CD4-positive, alpha-beta memory T cell (primary cell): ENCODE results near the gene ZFHX3. TPM values are rescaled to one million over a fixed set of nuclear protein-coding genes. Genes with fewer than 3 reads are reported as not detected.

Experiments used
- CTCF ChIA-PET: fragments of 350-600 bp; sonication (Branson Sonifier 250); formaldehyde crosslinking; loops from one replicate; lab custom pipeline; 2021; ENCODE audit warnings: inconsistent platforms; ENCODE audit not compliant: partially characterized antibody; lab: Charles Lee
- POLR2A ChIA-PET: fragments of 350-600 bp; sonication (Branson Sonifier 250); formaldehyde crosslinking; loops from one replicate; lab custom pipeline; 2021; ENCODE audit not compliant: partially characterized antibody; lab: Charles Lee
- DNase-seq, 5 donors: peaks; one replicate each; pipeline versions ENCODE4 v3.0.0 to v3.0.0-alpha.2; 2020 to 2022; ENCODE audit warnings: mixed read lengths in 1 of 5
- H3K27ac ChIP-seq: one replicate; pipeline ENCODE4 v1.7.0; 2013; ENCODE audit warnings: low read depth, low read length
- H3K27me3 ChIP-seq: 2 replicates; pipeline ENCODE4 v1.7.0; 2013; ENCODE audit warnings: mild to moderate bottlenecking, low read length, moderate library complexity; ENCODE audit not compliant: insufficient read depth
- H3K36me3 ChIP-seq: 2 replicates; pipeline ENCODE4 v1.7.0; 2013; ENCODE audit warnings: mild to moderate bottlenecking, low read length, moderate library complexity; ENCODE audit not compliant: insufficient read depth
- H3K4me1 ChIP-seq: 2 replicates; pipeline ENCODE4 v1.7.0; 2013; ENCODE audit warnings: mild to moderate bottlenecking, low read length, moderate library complexity; ENCODE audit not compliant: insufficient read depth
- H3K4me3 ChIP-seq, 2 donors: one replicate each; pipeline ENCODE4 v1.7.0; 2013; ENCODE audit warnings: low read length in 2 of 2, mild to moderate bottlenecking in 1 of 2
- H3K9me3 ChIP-seq, 2 donors: one replicate each; pipeline ENCODE4 v1.7.0; 2013; ENCODE audit warnings: low read length in 2 of 2, control low read depth in 1 of 2; ENCODE audit not compliant: control insufficient read depth in 1 of 2
- H3K27ac Mint-ChIP-seq, 7 donors: one replicate each; pipeline ENCODE4 v1.8.0; 2020 to 2021; ENCODE audit warnings: mixed read lengths in 7 of 7, mild to moderate bottlenecking in 6 of 7, inconsistent platforms in 3 of 7, moderate library complexity in 3 of 7
- H3K27me3 Mint-ChIP-seq, 2 donors: one replicate each; pipeline ENCODE4 v1.8.0; 2020 to 2021; ENCODE audit warnings: mixed read lengths in 2 of 2
- H3K36me3 Mint-ChIP-seq, 2 donors: one replicate each; pipeline ENCODE4 v1.8.0; 2020 to 2021; ENCODE audit warnings: mixed read lengths in 2 of 2, inconsistent platforms in 1 of 2, mild to moderate bottlenecking in 1 of 2
- H3K4me1 Mint-ChIP-seq, 4 donors: one replicate each; pipeline ENCODE4 v1.8.0; 2020 to 2021; ENCODE audit warnings: mixed read lengths in 4 of 4, mild to moderate bottlenecking in 1 of 4
- H3K4me3 Mint-ChIP-seq, 8 donors: one replicate each; pipeline ENCODE4 v1.8.0; 2020 to 2021; ENCODE audit warnings: mixed read lengths in 8 of 8, mild to moderate bottlenecking in 7 of 8, moderate library complexity in 6 of 8, inconsistent platforms in 3 of 8
- H3K9me3 Mint-ChIP-seq, 8 donors: one replicate each; pipeline ENCODE4 v1.8.0; 2020 to 2021; ENCODE audit warnings: mixed read lengths in 8 of 8, mild to moderate bottlenecking in 5 of 8, inconsistent platforms in 3 of 8, moderate library complexity in 1 of 8
- intact Hi-C: fragments of 100-400 bp; cut with micrococcal nuclease; formaldehyde crosslinking; loops from one replicate; pipeline ENCODE4 v1.15.1; 2023
- polyA plus RNA-seq, 2 donors: library from polyadenylated mRNA; unstranded; fragments of 300-500 nt; fragmentation: Illumina TruSeq; gene quantifications; one replicate each; pipeline ENCODE4 v1.2.3, GENCODE V29; 2021
- total RNA-seq, 2 experiments: library from RNA; stranded (reverse); gene quantifications; one replicate each; pipeline ENCODE4 v1.2.3, GENCODE V29; 2021

ZFHX3 gene
- total and polyA plus RNA-seq, 4 experiments from 2014 or later = 0.01 to 0.99 (median 0.36) TPM

DNA sequence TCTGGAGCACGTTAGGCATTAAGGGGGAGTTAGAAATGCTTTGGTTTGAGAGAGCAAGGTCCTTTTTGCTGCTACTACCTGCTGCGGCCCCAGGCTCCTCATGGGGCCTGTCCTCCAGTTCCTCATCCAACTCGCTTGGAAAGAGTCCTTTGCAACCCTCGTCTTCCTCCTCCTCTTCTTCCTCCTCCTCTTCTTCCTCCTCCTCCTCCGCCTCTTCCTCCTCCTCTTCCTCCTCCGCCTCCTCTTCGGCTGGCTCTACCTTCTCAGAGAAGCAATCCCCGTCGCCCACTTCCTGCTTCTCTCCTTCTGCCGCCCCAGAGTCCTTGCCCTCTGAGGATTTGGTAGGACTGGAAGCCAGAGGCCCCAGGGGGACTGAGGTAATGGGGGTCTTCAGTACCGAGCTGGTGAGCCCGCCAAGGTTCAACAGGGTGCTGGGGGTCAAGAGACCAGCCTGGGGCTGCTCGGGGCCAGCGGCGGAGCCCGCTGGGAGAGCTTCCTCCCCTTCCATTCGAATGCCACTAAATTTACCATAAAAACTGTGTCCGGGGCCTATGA, 89.3 kb downstream of the ZFHX3 start:
- CTCF ChIA-PET = no interaction called here

DNA sequence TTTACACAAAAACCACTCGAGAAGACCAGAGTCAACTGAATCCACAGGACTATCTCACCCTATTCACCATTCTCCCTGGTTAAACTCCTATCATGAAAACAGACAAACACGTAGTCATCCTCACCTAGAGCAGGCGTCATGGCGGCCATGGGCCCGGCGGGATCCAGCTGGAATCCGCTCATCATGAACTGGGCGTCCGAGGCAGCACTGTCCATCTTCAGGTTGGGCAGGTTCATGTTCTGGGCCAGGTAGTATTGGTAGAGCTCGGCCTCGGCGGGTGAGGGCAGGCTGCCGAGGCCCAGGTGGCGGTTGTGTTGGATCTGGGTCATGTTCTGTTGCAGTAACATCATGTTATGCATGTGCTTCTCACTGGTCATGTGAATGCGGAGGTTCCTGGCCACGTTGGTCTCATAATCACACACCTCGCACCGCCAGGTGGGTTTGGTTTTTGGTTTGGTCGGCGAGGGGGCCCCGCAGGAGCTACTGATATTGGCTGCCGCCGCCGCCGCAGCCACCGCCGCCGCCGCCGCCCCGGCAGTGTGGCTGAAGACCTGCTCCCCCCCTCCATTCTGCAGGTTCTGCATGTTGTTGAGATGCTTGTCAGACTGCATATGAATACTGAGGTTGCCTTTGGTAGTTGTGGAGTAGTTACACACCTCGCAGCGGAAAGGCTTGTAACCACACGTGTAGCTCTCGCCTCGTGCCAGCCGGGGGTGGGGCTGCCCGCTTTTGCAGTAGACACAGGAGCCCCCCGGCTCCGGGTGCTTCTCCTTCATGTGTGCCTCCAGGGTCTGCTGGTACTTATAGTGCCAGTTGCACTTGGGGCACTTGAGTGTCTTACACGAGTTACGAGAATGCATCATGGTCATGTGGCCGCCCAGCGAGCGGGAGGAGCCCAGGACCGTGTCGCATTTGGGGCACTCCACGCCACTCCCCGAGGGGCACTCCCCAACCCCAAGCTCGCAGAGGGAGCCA, 90.3 kb downstream of the ZFHX3 start:
- Mint-ChIP-seq H3K4me3 (no peak overlapping the region), H3K27ac (no peak overlapping the region), H3K27me3 (peaks cover 0 to 1% of the 10 kb centered on the region in 2 donors), H3K9me3 (peaks cover 0 to 4% (median 0%) of the 10 kb centered on the region in 8 donors), H3K4me1 (no peaks in the 10 kb centered on the region), H3K36me3 (no peaks in the 10 kb centered on the region)
- Histone ChIP-seq H3K27ac (no peak overlapping the region), H3K4me3 (no peak overlapping the region), H3K9me3 (no peaks in the 10 kb centered on the region), H3K27me3 (no peaks in the 10 kb centered on the region), H3K4me1 (no peaks in the 10 kb centered on the region), H3K36me3 (no peaks in the 10 kb centered on the region)
- intact Hi-C loops = no loop called here
- DNase-seq = no peak
- CTCF ChIA-PET = no interaction called here
- POLR2A ChIA-PET = no interaction called here

More for the DNA sequence above, 89.3 kb downstream of the ZFHX3 start:
- Mint-ChIP-seq H3K36me3 (no peaks in the 10 kb centered on the region), H3K9me3 (peaks cover 0 to 4% (median 0%) of the 10 kb centered on the region in 8 donors), H3K27ac (peak overlapping the region in 1 of 7 donors; percentile 58), H3K4me1 (no peaks in the 10 kb centered on the region), H3K27me3 (peaks cover 0 to 3% of the 10 kb centered on the region in 2 donors), H3K4me3 (no peak overlapping the region)
- Histone ChIP-seq H3K4me1 (no peaks in the 10 kb centered on the region), H3K4me3 (no peak overlapping the region), H3K27me3 (no peaks in the 10 kb centered on the region), H3K9me3 (no peaks in the 10 kb centered on the region), H3K36me3 (no peaks in the 10 kb centered on the region), H3K27ac (no peak overlapping the region)
- no peak for DNase-seq
- POLR2A ChIA-PET = no interaction called here
- intact Hi-C loops = no loop called here

DNA sequence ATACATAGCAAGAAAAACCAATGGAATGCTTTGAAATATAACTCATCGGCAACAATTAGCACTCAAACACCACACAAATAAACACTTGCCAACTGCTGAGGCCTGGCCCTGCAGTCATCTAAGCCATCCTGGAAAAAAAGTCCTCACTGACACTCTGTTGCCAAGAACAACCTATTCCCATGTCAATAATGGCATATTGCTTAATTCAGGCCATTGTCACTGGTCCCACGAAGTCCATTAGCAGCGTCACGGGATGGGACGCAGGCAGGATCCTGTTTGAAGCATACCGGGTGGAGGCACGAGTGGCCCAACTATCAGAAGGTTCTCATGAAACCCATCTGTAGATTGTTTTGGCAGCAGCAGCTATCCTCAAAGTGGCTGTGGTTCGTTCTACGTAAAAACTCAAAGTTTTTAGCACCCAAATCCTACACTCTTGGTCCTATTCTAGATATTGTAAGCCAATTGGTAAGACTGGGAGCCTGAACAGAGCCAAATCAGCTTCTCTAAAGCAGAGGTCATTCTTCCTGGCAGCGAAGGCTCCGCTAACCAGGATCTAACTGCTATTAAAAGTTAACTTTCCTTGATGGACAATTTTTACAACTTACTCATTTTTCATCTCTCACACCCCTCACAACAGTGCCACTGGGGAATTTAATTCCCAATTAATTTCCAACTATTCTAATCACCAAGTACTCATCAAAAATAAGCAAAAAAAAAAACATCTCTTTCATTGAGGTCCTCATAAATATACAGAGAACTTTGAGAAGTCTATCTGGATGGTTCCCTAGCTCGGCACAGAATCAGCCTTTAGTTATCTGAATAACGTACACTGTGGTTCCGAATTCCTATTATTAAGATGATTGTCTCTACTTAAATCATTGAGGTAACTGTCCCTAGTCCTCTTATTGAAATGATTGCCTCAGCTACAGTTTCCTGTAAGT, 91.5 kb downstream of the ZFHX3 start:
- POLR2A ChIA-PET = no interaction called here
- Histone ChIP-seq H3K36me3 (no peaks in the 10 kb centered on the region), H3K4me3 (no peak overlapping the region), H3K4me1 (no peaks in the 10 kb centered on the region), H3K9me3 (no peaks in the 10 kb centered on the region), H3K27me3 (no peaks in the 10 kb centered on the region), H3K27ac (no peak overlapping the region)
- H3K4me3 Mint-ChIP-seq = no peak overlapping the region
- no peak overlapping the region for H3K27ac Mint-ChIP-seq
- peaks cover 0 to 1% of the 10 kb centered on the region in 2 donors for H3K27me3 Mint-ChIP-seq
- no peaks in the 10 kb centered on the region for H3K36me3 Mint-ChIP-seq
- no peak for DNase-seq
- CTCF ChIA-PET = no interaction called here
- no peaks in the 10 kb centered on the region for H3K4me1 Mint-ChIP-seq
- H3K9me3 Mint-ChIP-seq = peaks cover 0 to 4% (median 0%) of the 10 kb centered on the region in 8 donors
- intact Hi-C loops = no loop called here

DNA sequence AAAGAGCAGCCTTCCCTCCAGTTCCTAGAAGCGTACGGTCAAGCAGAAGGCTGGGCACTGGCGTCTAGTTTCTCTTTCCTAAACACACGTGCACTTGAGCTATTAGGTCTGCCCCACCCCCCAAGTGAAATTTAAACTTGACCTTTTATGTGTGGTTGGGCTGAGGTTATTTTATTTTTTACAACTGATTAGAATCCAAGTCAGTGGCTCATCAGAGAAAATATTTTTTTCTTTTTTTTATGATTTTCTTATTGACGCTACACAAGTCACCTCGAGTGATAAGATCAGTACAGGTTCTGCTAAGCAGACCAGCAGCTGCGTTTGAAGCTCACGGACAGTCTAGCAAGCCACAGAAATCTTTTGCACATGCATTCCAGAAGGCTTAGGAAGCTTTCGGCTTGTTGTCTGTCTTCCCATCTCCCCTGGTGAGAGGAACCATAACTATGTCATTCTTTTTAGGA, 95.1 kb downstream of the ZFHX3 start:
- ChIA-PET POLR2A (no interaction called here), CTCF (no interaction called here)
- Histone ChIP-seq H3K4me1 (no peaks in the 10 kb centered on the region), H3K4me3 (no peak overlapping the region), H3K36me3 (no peaks in the 10 kb centered on the region), H3K9me3 (no peaks in the 10 kb centered on the region), H3K27me3 (no peaks in the 10 kb centered on the region), H3K27ac (no peak overlapping the region)
- H3K9me3 Mint-ChIP-seq = peaks cover 0 to 4% (median 0%) of the 10 kb centered on the region in 8 donors
- H3K27ac Mint-ChIP-seq = no peak overlapping the region
- H3K4me3 Mint-ChIP-seq = peak overlapping the region in 1 of 8 donors; percentile 43
- H3K36me3 Mint-ChIP-seq = peaks cover 0 to 4% of the 10 kb centered on the region in 2 donors
- H3K4me1 Mint-ChIP-seq = no peaks in the 10 kb centered on the region
- intact Hi-C loops = no loop called here
- peaks cover 0 to 1% of the 10 kb centered on the region in 2 donors for H3K27me3 Mint-ChIP-seq
- no peak for DNase-seq

DNA sequence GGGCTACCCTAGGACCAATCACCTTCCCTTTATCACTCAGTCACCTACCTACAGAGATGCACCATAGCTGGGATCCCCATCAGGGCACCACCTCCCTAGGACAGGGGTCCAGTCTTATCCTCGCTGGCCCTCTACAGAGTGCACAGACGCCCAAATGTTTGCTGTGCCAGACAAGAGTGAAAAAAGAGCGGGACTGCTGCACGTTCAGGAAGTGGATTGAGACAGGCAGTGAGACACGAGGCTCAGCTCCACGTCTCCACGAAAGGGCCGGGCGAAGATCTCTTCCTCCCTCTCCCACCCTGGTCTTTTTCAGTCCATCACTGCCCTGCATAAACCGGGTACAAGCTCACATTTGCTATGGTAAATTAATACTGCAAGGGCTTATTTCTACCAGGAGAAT, 95.5 kb downstream of the ZFHX3 start:
- no peaks in the 10 kb centered on the region for H3K27me3 ChIP-seq
- Mint-ChIP-seq H3K27ac (no peak overlapping the region), H3K36me3 (peaks cover 0 to 4% of the 10 kb centered on the region in 2 donors), H3K9me3 (peaks cover 0 to 4% (median 0%) of the 10 kb centered on the region in 8 donors), H3K4me1 (no peaks in the 10 kb centered on the region), H3K27me3 (peaks cover 0 to 1% of the 10 kb centered on the region in 2 donors), H3K4me3 (no peak overlapping the region)
- POLR2A ChIA-PET = no interaction called here
- no peak overlapping the region for H3K27ac ChIP-seq
- intact Hi-C loops = no loop called here
- DNase-seq = no peak
- H3K4me1 ChIP-seq = no peaks in the 10 kb centered on the region
- H3K9me3 ChIP-seq = no peaks in the 10 kb centered on the region
- no peak overlapping the region for H3K4me3 ChIP-seq
- H3K36me3 ChIP-seq = no peaks in the 10 kb centered on the region
- CTCF ChIA-PET = no interaction called here

DNA sequence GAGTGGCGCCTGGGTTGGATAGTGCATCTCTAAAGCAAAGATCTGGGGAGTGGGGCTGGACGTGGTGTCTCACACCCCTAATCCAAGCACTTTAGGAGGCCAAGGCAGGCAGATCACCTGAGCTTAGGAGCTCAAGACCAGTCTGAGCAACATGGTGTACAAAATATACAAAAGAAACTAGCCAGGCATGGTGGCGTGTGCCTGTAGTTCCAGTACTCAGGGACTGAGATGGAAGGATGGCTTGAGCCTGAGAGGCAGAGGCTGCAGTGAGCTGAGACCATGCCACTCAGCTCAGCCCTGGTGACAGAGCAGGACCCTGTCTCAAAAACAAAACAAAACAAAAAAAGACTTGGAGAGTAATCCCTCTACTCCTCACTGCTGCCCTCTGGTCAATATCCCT, 96.0 kb downstream of the ZFHX3 start:
- no peaks in the 10 kb centered on the region for H3K36me3 ChIP-seq
- H3K4me1 Mint-ChIP-seq = no peaks in the 10 kb centered on the region
- no peaks in the 10 kb centered on the region for H3K9me3 ChIP-seq
- no peak overlapping the region for H3K27ac ChIP-seq
- no peaks in the 10 kb centered on the region for H3K4me1 ChIP-seq
- H3K27me3 Mint-ChIP-seq = peaks cover 0 to 1% of the 10 kb centered on the region in 2 donors
- peaks cover 0 to 4% of the 10 kb centered on the region in 2 donors for H3K36me3 Mint-ChIP-seq
- H3K9me3 Mint-ChIP-seq = peaks cover 0 to 4% (median 0%) of the 10 kb centered on the region in 8 donors
- H3K27me3 ChIP-seq = no peaks in the 10 kb centered on the region
- POLR2A ChIA-PET = no interaction called here
- CTCF ChIA-PET = no interaction called here
- H3K27ac Mint-ChIP-seq = no peak overlapping the region
- DNase-seq = no peak
- H3K4me3 Mint-ChIP-seq = no peak overlapping the region
- intact Hi-C loops = no loop called here
- H3K4me3 ChIP-seq = no peak overlapping the region
